OCI-LY7 (cell line): ENCODE measurements around the gene ALPL. TPM values are rescaled to one million over a fixed set of nuclear protein-coding genes. Genes with fewer than 3 reads are reported as not detected.
A peak's percentile ranks its signal among the peaks of the same experiment; 100 is the strongest.

Experiments used
- BruUV-seq: library from RNA; stranded (reverse); fragments of 400-500 nt; replicated peaks from 2 replicates; lab custom pipeline; 2021; lab: Mats Ljungman, UMichigan
- CTCF ChIA-PET: fragments of 300-600 bp; sonication (Branson Sonifier 250); formaldehyde crosslinking; loops from one replicate; lab custom pipeline; 2022; ENCODE audit warnings: antibody characterized with exemption; ENCODE audit not compliant: unreplicated experiment; lab: Charles Lee
- POLR2A ChIA-PET: fragments of 300-600 bp; sonication (Branson Sonifier 250); formaldehyde crosslinking; loops from one replicate; lab custom pipeline; 2022; ENCODE audit warnings: antibody characterized with exemption; lab: Charles Lee
- DNase-seq: peaks from one replicate; pipeline ENCODE4 v3.0.0-alpha.2; 2015; ENCODE audit warnings: low spot score
- H2AFZ ChIP-seq: fragments of 200-600 bp; sonication (generic), shearing (Covaris generic); 2 replicates; pipeline ENCODE4 v1.6.1; 2014; ENCODE audit warnings: mild to moderate bottlenecking, antibody characterized with exemption, low read length, moderate library complexity
- H3K27ac ChIP-seq: fragments of 200-600 bp; sonication (generic); 2 replicates; pipeline ENCODE4 v1.5.1; 2014; ENCODE audit warnings: mixed run types, low read depth, mild to moderate bottlenecking, moderate library complexity, low read length, inconsistent platforms; ENCODE audit not compliant: poor library complexity, severe bottlenecking
- H3K36me3 ChIP-seq: fragments of 200-600 bp; sonication (generic); 2 replicates; pipeline ENCODE4 v1.6.1; 2014; ENCODE audit warnings: mild to moderate bottlenecking, antibody characterized with exemption, low read length, moderate library complexity, mixed read lengths; ENCODE audit not compliant: insufficient read depth
- H3K4me1 ChIP-seq: fragments of 200-600 bp; sonication (generic); 2 replicates; pipeline ENCODE4 v1.5.1; 2014; ENCODE audit warnings: mild to moderate bottlenecking, low read length; ENCODE audit not compliant: insufficient read depth, poor library complexity, severe bottlenecking
- H3K4me2 ChIP-seq: fragments of 200-600 bp; sonication (generic); 2 replicates; pipeline ENCODE4 v1.6.1; 2014; ENCODE audit warnings: mild to moderate bottlenecking, low read length
- H3K4me3 ChIP-seq: fragments of 200-600 bp; sonication (generic); 2 replicates; pipeline ENCODE4 v1.5.1; 2014; ENCODE audit warnings: mild to moderate bottlenecking, low read depth, low read length; ENCODE audit not compliant: poor library complexity, severe bottlenecking
- H3K79me2 ChIP-seq: fragments of 200-600 bp; sonication (generic); 2 replicates; pipeline ENCODE4 v1.6.1; 2016; ENCODE audit warnings: low read depth, mild to moderate bottlenecking, low read length, moderate library complexity, mixed read lengths; ENCODE audit not compliant: insufficient read depth
- H3K9me2 ChIP-seq: fragments of 200-600 bp; sonication (generic); 2 replicates; pipeline ENCODE4 v1.6.1; 2016; ENCODE audit warnings: mild to moderate bottlenecking, low read length, mixed read lengths; ENCODE audit not compliant: insufficient read depth
- H3K9me3 ChIP-seq: fragments of 200-600 bp; sonication (generic); 2 replicates; pipeline ENCODE4 v1.6.1; 2014; ENCODE audit warnings: mild to moderate bottlenecking, mixed run types, low read length, mixed read lengths
- H4K20me1 ChIP-seq: fragments of 200-600 bp; sonication (generic); 2 replicates; pipeline ENCODE4 v1.6.1; 2014; ENCODE audit warnings: mild to moderate bottlenecking, antibody characterized with exemption, low read length, moderate library complexity, mixed read lengths; ENCODE audit not compliant: insufficient read depth
- CTCF ChIP-seq: fragments of 200-600 bp; sonication (generic); conservative IDR thresholded peaks from 2 replicates; pipeline ENCODE4 v1.5.1; 2014; ENCODE audit warnings: mild to moderate bottlenecking, antibody characterized with exemption, low read length, moderate library complexity, mixed read lengths
- EZH2phosphoT487 ChIP-seq: fragments of 200-600 bp; sonication (generic); IDR thresholded peaks from 2 replicates; pipeline ENCODE4 v1.6.1; 2018; ENCODE audit warnings: low read depth, borderline replicate concordance, mild to moderate bottlenecking, mixed run types, antibody characterized with exemption, low read length, moderate library complexity, mixed read lengths
- intact Hi-C: fragments of 100-400 bp; cut with micrococcal nuclease; formaldehyde crosslinking; loops from one replicate; pipeline ENCODE4 v1.10.0; 2022; ENCODE audit not compliant: unreplicated experiment
- total RNA-seq, 2 experiments: library from RNA; depleted of rRNA in 1 of 2; stranded (reverse); fragments of >200 nt in 1 of 2; shearing (Covaris generic) in 1 of 2; gene quantifications; 2 replicates each; pipeline ENCODE4 v1.2.3, GENCODE V29; 2014 to 2022

Gene ALPL
- total RNA-seq, 2 experiments from 2014 or later = not detected

- Histone ChIP-seq H3K27ac (no peak overlapping the region), H3K4me2 (no peak overlapping the region), H3K9me3 (no peaks in the 10 kb centered on the region), H3K4me3 (no peak overlapping the region), H3K4me1 (peaks cover 31% of the 10 kb centered on the region), H3K79me2 (no peaks in the 10 kb centered on the region), H2AFZ (no peak overlapping the region), H3K9me2 (no peaks in the 10 kb centered on the region), H3K36me3 (no peaks in the 10 kb centered on the region), H4K20me1 (no peaks in the 10 kb centered on the region)
- ChIA-PET POLR2A (interaction anchor here (0.6 to 0.9 kb wide), 2 partner anchors 18 to 1124 kb away, joined by 3 read pairs; no protein-coding TSS in a partner anchor), CTCF (no interaction called here)
- DNase-seq = no peak
- BruUV-seq = no TSS peak
- intact Hi-C loops = no loop called here
- TF ChIP-seq CTCF (peak; percentile 50), EZH2phosphoT487 (no peak)
These were observed 1.8 kb downstream of the ALPL start for GRCh38 chr1:21510885-21511578.

- Histone ChIP-seq H3K9me3 (no peaks in the 10 kb centered on the region), H3K27ac (no peak overlapping the region), H3K4me1 (peaks cover 39% of the 10 kb centered on the region), H3K79me2 (no peaks in the 10 kb centered on the region), H3K9me2 (no peaks in the 10 kb centered on the region), H3K4me2 (no peak overlapping the region), H2AFZ (no peak overlapping the region), H3K36me3 (no peaks in the 10 kb centered on the region), H3K4me3 (no peak overlapping the region), H4K20me1 (no peaks in the 10 kb centered on the region)
- no peak for TF ChIP-seq CTCF
- no peak for TF ChIP-seq EZH2phosphoT487
- ChIA-PET POLR2A (interaction anchor here (0.6 to 0.9 kb wide), 2 partner anchors 17 to 1125 kb away, joined by 3 read pairs; no protein-coding TSS in a partner anchor), CTCF (no interaction called here)
- BruUV-seq = no TSS peak
- no peak for DNase-seq
- intact Hi-C loops = no loop called here
These were observed 2.6 kb downstream of the ALPL start for GRCh38 chr1:21511579-21512522.
